Measurements from ENCODE around the gene USHBP1.
"Not testable (repeated sequence)": the region's sequence is repeated elsewhere in the genome, so short reads cannot be mapped to it uniquely, and the experiment has no call there.

The USHBP1 gene

DNA sequence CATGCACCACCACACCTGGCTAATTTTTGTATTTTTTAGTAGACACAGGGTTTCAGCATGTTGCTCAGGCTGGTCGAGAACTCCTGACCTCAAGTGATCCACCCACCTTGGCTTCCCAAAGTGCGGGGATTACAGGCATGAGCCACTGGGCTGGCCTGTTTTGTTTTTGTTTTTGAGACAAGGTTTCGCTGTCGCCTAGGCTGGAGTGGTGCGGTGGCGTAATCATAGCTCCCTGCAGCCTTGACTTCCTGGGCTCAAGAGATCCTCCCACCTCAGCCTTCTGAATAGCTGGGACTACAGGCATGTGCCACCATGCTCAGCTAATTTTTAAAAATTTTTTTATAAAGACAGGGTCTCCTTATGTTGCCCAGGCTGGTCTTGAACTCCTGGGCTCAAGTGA is 31.0 kb upstream of the USHBP1 start:
- not testable (repeated sequence) for DNase-seq

GRCh38 chr19:17294051-17294891 is 29.7 kb upstream of the USHBP1 start:
- no peak for DNase-seq

DNA sequence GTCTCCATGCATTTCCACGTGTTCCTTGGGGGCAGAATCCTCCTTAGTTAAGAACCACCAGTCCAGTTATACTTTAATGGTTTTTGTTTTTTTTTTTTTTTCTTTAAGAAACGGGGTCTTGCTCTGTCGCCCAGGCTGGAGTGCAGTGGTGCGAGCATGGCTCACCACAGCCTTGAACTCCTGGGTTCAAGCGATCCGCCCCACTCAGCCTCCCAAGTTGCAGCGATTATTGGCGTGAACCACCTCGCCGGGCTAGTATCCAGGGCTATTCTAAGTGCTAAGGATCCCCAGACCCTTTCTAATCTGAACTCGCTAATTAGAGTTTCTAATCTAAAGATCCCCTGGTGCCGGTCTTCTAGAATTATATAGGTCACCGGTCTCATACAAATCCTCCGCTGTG is 29.1 kb upstream of the USHBP1 start:
- no peak for DNase-seq

GRCh38 chr19:17292301-17293074 is 27.9 kb upstream of the USHBP1 start:
- DNase-seq, result no peak

DNA sequence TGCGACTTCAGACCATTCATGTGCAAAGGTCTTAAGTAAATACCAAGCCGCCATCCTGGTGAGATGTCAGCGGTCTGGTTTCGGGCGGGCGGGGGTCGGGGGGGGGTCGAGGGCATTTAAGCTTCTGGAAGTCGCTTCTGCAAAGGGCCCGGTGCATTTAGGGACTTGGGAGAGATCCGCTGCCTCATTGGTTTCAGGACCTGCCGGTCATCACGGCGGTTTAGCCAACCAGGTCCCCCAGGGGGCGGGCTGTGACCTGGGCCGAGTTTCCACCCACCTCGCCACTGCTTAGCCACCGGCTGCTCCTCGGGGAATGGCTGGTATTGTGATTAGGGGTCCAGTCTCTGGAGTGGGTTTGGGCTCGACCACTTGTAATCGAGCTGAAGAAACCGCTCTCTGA is 24.9 kb upstream of the USHBP1 start:
- DNase-seq, result no peak

DNA sequence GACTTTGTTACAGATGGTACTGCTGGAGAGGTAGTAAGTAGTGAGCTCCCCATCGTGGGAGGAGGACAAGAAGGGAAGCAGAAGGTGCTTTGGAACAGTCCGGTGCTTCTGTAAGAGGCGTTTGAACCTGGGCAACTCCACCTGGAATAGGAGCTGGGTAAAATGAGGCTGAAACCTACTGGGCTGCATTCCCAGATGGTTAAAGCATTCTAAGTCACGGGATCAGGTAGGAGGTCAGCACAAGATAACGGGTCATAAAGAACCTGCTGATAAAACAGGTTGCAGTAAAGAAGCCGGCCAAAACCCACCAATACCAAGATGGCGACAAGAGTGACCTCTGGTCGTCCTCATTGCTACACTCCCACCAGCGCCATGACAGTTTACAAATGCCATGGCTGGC is 22.2 kb upstream of the USHBP1 start:
- DNase-seq, result no peak

GRCh38 chr19:17286263-17286662 is 21.7 kb upstream of the USHBP1 start:
- no peak for DNase-seq

DNA sequence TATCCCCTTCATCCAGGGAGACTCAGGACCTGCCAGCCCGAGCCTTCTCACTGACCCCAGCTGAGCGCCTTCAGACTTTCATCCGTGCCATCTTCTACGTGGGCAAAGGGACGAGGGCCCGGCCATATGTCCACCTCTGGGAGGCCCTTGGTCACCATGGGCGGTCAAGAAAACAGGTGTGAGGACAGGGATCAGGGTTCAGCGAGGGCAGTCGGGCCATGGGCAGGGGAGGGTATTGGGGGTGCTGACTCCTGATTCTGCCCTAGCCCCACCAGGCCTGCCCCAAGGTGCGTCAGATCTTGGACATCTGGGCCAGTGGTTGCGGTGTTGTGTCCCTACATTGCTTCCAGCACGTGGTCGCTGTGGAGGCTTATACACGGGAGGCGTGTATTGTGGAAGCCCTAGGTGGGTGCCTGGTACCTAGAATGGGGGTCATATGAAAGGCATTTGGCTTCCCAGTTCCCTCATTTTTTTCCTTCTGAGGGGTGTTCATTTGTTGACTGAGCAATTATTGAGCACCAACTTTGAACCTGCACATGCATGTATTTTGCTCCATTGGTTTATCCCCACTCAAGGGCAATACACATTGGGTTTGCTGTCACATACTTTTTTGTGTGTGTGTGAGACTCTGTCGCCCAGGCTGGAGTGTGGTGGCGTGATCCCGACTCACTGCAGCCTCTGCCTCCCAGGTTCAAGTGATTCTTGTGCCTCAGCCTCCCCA is 21.0 kb upstream of the USHBP1 start:
- DNase-seq, result no peak

- no peak for DNase-seq
These were observed 19.0 kb upstream of the USHBP1 start for GRCh38 chr19:17283504-17283996.

- DNase-seq, result peak; percentile 83
These were observed 18.1 kb upstream of the USHBP1 start for GRCh38 chr19:17282488-17283125.

DNA sequence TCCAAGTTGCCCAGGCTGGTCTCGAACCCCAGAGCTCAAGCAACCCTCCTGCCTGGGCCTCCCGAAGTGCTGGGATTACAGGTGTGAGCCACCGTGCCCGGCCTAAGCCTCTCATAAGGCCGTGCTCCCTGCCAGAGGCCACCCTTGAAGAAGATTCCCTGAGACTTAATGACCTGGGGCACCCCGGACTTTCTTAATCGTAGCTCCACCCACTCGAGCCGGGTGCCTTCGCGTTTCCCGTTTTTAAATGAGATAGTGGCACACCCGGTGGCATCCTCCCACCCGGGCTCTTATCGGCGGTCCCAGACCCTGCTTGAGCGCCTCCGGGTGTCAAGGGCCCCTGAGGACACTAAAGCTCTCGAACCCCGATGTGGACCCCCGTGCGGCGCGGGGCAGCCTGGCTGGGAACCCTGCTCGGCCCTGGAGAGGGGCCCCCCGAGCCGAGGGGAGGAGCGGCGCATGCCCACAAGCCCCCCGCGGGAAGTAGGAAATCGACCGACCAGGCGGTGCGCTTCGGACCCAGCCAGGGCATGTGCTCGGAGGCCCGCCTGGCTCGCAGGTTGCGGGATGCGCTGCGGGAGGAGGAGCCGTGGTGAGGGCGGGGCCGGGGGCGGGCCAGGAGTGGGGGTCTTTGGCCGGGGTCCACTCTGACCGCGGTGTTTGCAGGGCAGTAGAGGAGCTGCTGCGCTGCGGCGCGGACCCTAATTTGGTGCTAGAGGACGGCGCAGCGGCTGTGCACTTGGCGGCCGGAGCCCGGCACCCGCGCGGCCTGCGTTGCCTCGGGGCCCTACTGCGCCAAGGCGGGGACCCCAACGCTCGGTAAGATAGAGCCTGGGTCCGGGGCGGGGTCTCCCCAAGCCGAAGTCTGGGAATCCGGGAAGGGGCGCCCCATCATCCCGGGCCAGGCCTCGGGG is 17.1 kb upstream of the USHBP1 start, which contains the start of gene ANKLE1:
TSS of gene ANKLE1 (plus strand) at position 511 of the 914 bp plus-strand sequence. CDS start at position 531, 20 bp downstream.
- no peak for DNase-seq

DNA sequence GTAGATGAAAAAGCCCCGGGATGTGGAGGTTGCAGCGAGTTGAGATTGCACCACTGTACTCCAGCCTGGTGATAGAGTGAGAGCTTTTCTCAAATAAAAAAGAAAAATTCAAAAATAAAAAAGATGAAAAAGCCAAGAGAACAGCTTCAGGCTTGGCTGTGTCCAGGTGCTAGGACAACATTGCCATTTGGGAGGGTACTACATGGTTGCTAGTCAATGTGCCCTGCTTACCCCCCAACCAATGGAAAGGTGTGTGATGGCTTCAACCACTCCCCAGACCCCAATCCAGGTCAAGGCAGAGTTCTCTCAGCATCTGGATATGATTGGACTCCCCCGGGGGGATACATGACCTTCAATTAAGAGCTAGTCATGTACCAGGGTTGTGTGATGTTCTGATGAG is 14.9 kb upstream of the USHBP1 start:
- DNase-seq, result no peak

DNA sequence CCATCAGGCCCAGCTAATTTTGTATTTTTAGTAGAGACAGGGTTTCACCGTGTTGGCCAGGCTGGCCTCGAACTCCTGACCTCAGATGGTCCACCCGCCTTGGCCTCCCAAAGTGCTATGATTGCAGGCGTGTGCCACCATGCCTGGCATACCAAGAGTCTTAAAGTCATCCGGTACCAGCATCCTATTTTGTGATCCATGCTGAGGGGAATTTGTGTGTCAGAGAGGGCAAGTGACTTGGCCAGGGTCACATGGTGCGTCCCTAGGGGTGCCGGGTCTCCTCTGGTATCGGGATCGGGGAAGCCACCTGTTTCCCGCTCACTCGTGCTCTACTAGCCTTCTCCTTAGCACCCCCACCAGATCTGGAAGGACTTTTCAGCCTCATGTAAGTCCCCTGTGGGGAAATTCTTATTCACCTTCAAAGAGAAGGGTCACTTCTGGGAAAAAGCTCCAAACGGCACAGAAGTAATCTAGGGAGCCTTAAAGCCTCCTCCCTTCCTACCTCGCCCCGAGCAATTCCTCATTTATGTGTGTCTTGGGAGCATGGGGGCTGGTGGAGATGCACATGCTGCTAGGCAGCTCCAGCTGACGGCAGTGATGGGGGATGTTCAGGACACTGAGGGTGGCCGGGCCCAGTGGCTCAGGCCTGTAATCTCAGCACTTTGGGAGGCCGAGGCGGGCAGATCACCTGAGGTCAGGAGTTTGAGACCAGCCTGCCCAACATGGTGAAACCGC is 11.1 kb upstream of the USHBP1 start:
- no peak for DNase-seq

DNA sequence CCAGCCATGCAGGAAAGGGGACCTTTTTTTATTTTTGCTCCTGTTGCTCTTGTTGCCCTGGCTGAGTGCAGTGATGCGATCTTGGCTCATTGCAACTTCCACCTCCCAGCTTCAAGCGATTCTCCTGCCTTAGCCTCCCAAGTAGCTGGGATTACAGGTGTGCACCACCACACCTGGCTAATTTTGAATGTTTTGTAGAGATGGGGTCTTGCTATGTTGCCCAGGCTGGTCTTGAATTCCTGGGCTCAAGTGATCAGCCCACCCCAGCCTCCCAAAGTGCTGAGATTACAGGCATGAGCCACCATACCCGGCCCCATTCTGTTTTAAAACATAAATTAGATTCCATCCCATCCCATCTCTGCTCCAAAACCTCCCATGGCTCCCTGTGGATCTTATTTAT is 10.3 kb upstream of the USHBP1 start:
- not testable (repeated sequence) for DNase-seq

- DNase-seq, result no peak
These were observed 4.2 kb upstream of the USHBP1 start for GRCh38 chr19:17268754-17269153.

DNA sequence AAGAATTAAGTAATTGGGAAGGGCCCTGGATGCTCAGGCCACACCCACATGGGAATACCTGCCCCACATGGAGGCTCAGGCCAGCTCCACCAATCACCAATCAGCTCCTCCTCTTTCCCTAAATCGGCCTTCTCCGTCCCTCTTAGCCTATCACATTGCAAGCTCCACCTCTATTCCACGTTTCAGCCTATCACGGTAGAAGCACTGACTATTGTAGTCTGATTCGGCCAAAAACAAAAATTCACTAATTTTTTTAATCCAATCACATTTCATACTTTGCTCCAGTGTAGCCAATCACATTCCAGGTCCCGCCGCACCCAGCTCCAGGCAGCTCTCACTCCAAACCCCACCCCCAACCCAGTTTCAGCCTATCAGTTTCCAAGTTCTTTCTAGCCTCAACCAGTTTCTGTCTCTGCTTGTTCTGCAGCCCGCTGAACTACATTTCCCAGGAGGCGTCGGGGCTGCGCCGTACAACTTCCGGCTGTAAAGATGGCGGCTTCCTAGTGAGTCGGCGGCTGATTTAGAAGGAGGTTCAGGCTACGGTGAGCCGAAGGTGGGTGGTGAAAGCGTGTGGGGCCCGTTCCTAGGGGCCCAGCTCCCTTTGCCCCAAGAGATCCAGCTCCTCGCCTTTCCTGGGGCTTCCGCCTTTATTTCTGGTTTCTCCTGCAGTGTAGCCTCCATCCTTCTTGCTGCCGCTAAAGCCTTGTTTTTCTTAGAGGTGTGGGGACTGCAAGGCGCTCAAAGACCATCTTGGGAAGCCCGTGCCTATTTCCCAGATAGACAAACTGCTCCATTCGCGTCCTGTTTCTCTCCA is 2.6 kb upstream of the USHBP1 start, which contains the start of gene BABAM1:
TSS of gene BABAM1 (plus strand) at position 469 of the 814 bp plus-strand sequence. CDS start 1,364 bp downstream, outside the sequence.
- peak; percentile 97 for DNase-seq

- no peak for DNase-seq
These were observed 2.0 kb upstream of the USHBP1 start for GRCh38 chr19:17266589-17266974.

- DNase-seq, result no peak
These were observed 1.5 kb upstream of the USHBP1 start for GRCh38 chr19:17266026-17266425.

- DNase-seq, result no peak
These were observed 569 bp downstream of the USHBP1 start for GRCh38 chr19:17263712-17264640.
